Measurements from ENCODE around the gene ZNF429.
"Not testable (repeated sequence)": the region's sequence is repeated elsewhere in the genome, so short reads cannot be mapped to it uniquely, and the experiment has no call there.

The ZNF429 gene

DNA sequence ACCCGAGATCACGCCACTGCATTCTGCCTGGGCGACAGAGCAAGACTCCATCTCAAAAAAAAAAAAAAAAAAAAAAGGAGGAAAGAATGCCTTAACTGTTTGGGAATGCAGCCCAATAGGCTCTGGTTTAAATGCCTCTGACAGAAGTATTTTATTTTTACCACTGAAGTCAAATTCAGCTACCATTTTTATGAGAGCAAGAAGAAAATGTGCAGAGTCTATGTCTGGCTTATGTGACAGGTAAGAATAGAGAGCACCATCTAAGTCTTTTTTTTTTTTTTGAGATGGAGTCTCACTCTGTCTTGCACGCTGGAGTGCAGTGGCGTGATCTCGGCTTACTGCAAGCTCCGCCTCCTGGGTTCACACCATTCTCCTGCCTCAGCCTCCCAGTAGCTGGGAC is 7.2 kb downstream of the ZNF429 start:
- H3K4me3 ChIP-seq (ENCODE audit: low read length in 2 of 2); H3K14ac ChIP-seq (ENCODE audit: low read length); H3K4me2 ChIP-seq (ENCODE audit: insufficient read depth, low read length, poor library complexity, severe bottlenecking); H3K79me1 ChIP-seq (ENCODE audit: low read depth, low read length); H3K23ac ChIP-seq (ENCODE audit: low read depth, low read length, poor library complexity); H2AFZ ChIP-seq (ENCODE audit: low read length); H2BK5ac ChIP-seq (ENCODE audit: low read length); H4K8ac ChIP-seq (ENCODE audit: low read depth, low read length); H2BK120ac ChIP-seq (ENCODE audit: low read depth, low read length); H2AK5ac ChIP-seq (ENCODE audit: low read depth, low read length); H3K9ac ChIP-seq (ENCODE audit: low read depth, low read length, poor library complexity); H4K91ac ChIP-seq (ENCODE audit: low read depth, low read length, poor library complexity); H3K27ac ChIP-seq (replicated peaks; ENCODE audit: low read length); H2BK15ac ChIP-seq (ENCODE audit: low read length); H2BK12ac ChIP-seq (ENCODE audit: low read length); H3K4me1 ChIP-seq (ENCODE audit: control insufficient read depth in 2 of 2, insufficient read depth in 1 of 2, low read depth in 1 of 2, low read length in 2 of 2); H3K27me3 ChIP-seq (ENCODE audit: control insufficient read depth in 3 of 3, insufficient read depth in 3 of 3, low read depth in 1 of 3, low read length in 3 of 3); H3K4ac ChIP-seq (ENCODE audit: low read length); H3K18ac ChIP-seq (ENCODE audit: low read length); DNase-seq (ENCODE audit: low spot score): not testable (repeated sequence)
- peaks cover 12 to 32% of the 10 kb centered on the region in 2 donors for H3K9me3 ChIP-seq (replicated peaks in 1 of 2; ENCODE audit: control insufficient read depth in 2 of 2, insufficient read depth in 1 of 2, low read depth in 1 of 2, low read length in 2 of 2)
- peaks cover 11 to 13% of the 10 kb centered on the region in 2 donors for H3K36me3 ChIP-seq (replicated peaks in 1 of 2; ENCODE audit: control insufficient read depth in 2 of 2, insufficient read depth in 2 of 2, low read length in 2 of 2)
- WGBS, 2 donors (ENCODE audit: extremely low coverage in 2 of 2, insufficient read length in 2 of 2, insufficient replicate concordance in 1 of 2) = no CpG with 5 or more reads among the region's 7 CpGs

DNA sequence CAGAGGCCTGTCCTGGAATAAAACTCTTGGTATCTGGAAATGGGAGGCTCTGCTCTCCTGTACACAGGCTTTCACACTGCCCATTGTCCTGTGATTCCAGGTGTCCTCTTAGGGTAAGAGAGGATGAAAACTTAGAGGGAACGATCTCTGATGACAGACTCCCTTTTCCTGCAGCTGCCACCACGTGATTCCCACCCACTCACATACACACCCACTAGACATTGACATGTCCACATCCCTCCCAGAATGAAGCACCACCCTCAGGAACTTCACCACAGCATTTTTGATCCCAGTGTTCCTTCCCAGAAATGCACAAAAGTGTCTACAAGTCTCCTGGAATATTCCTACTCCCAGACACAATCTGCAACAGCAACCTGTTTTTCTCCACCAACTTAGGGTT is 8.2 kb downstream of the ZNF429 start:
- Histone ChIP-seq H3K36me3 (replicated peaks in 1 of 2; ENCODE audit: control insufficient read depth in 2 of 2, insufficient read depth in 2 of 2, low read length in 2 of 2) (peaks cover 6 to 7% of the 10 kb centered on the region in 2 donors), H3K27ac (replicated peaks; ENCODE audit: low read length) (no peak overlapping the region), H3K27me3 (ENCODE audit: control insufficient read depth in 3 of 3, insufficient read depth in 3 of 3, low read depth in 1 of 3, low read length in 3 of 3) (no peaks in the 10 kb centered on the region), H4K8ac (ENCODE audit: low read depth, low read length) (no peak overlapping the region), H2AFZ (ENCODE audit: low read length) (no peak overlapping the region), H3K9ac (ENCODE audit: low read depth, low read length, poor library complexity) (no peak overlapping the region), H3K79me1 (ENCODE audit: low read depth, low read length) (peaks cover 2% of the 10 kb centered on the region), H2BK12ac (ENCODE audit: low read length) (no peak overlapping the region), H3K23ac (ENCODE audit: low read depth, low read length, poor library complexity) (no peak overlapping the region), H3K4me1 (ENCODE audit: control insufficient read depth in 2 of 2, insufficient read depth in 1 of 2, low read depth in 1 of 2, low read length in 2 of 2) (no peaks in the 10 kb centered on the region), H2BK5ac (ENCODE audit: low read length) (no peak overlapping the region), H3K18ac (ENCODE audit: low read length) (no peak overlapping the region), H3K4ac (ENCODE audit: low read length) (no peak overlapping the region), H4K91ac (ENCODE audit: low read depth, low read length, poor library complexity) (no peak overlapping the region), H2BK15ac (ENCODE audit: low read length) (no peak overlapping the region), H3K4me3 (ENCODE audit: low read length in 2 of 2) (no peak overlapping the region), H2AK5ac (ENCODE audit: low read depth, low read length) (no peak overlapping the region), H2BK120ac (ENCODE audit: low read depth, low read length) (no peak overlapping the region), H3K14ac (ENCODE audit: low read length) (no peak overlapping the region), H3K9me3 (replicated peaks in 1 of 2; ENCODE audit: control insufficient read depth in 2 of 2, insufficient read depth in 1 of 2, low read depth in 1 of 2, low read length in 2 of 2) (peaks cover 8 to 30% of the 10 kb centered on the region in 2 donors), H3K4me2 (ENCODE audit: insufficient read depth, low read length, poor library complexity, severe bottlenecking) (no peak overlapping the region)
- no CpG with 5 or more reads among the region's 2 CpGs for WGBS, 2 donors (ENCODE audit: extremely low coverage in 2 of 2, insufficient read length in 2 of 2, insufficient replicate concordance in 1 of 2)
- no peak for DNase-seq (ENCODE audit: low spot score)

DNA sequence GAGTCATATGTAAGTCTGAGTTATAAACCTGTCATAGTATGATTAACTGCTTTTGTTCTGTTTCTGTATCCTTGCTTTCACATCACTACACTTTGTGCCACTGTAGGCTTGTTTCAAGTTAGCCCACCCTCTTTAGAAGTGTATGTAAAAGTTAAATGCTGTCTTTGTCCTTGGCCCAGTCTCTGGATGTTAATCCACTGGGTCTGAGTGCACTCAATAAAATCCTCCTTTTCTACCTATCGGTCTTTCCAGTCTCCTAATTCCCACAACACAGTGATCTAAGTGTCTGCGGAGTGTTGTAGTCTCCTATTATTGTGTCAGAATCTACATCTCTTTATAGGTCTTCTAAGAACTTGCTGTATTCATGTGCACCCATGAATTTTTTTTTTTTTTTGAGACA is 14.1 kb downstream of the ZNF429 start:
- no peak overlapping the region for H2AK5ac ChIP-seq (ENCODE audit: low read depth, low read length)
- no CpG with 5 or more reads among the region's 2 CpGs for WGBS, 2 donors (ENCODE audit: extremely low coverage in 2 of 2, insufficient read length in 2 of 2, insufficient replicate concordance in 1 of 2)
- no peak overlapping the region for H3K4me3 ChIP-seq (ENCODE audit: low read length in 2 of 2)
- no peak overlapping the region for H3K27ac ChIP-seq (replicated peaks; ENCODE audit: low read length)
- no peak overlapping the region for H2BK15ac ChIP-seq (ENCODE audit: low read length)
- peaks cover 15 to 50% of the 10 kb centered on the region in 2 donors for H3K9me3 ChIP-seq (replicated peaks in 1 of 2; ENCODE audit: control insufficient read depth in 2 of 2, insufficient read depth in 1 of 2, low read depth in 1 of 2, low read length in 2 of 2)
- no peak overlapping the region for H3K4ac ChIP-seq (ENCODE audit: low read length)
- peaks cover 18 to 33% of the 10 kb centered on the region in 2 donors for H3K36me3 ChIP-seq (replicated peaks in 1 of 2; ENCODE audit: control insufficient read depth in 2 of 2, insufficient read depth in 2 of 2, low read length in 2 of 2)
- H4K91ac ChIP-seq (ENCODE audit: low read depth, low read length, poor library complexity) = no peak overlapping the region
- no peak overlapping the region for H2BK12ac ChIP-seq (ENCODE audit: low read length)
- no peak overlapping the region for H2BK5ac ChIP-seq (ENCODE audit: low read length)
- no peak overlapping the region for H3K23ac ChIP-seq (ENCODE audit: low read depth, low read length, poor library complexity)
- no peaks in the 10 kb centered on the region for H3K27me3 ChIP-seq (ENCODE audit: control insufficient read depth in 3 of 3, insufficient read depth in 3 of 3, low read depth in 1 of 3, low read length in 3 of 3)
- no peak for DNase-seq (ENCODE audit: low spot score)
- no peak overlapping the region for H3K18ac ChIP-seq (ENCODE audit: low read length)
- H4K8ac ChIP-seq (ENCODE audit: low read depth, low read length) = no peak overlapping the region
- H2AFZ ChIP-seq (ENCODE audit: low read length) = no peak overlapping the region
- H3K79me1 ChIP-seq (ENCODE audit: low read depth, low read length) = no peaks in the 10 kb centered on the region
- no peaks in the 10 kb centered on the region for H3K4me1 ChIP-seq (ENCODE audit: control insufficient read depth in 2 of 2, insufficient read depth in 1 of 2, low read depth in 1 of 2, low read length in 2 of 2)
- H2BK120ac ChIP-seq (ENCODE audit: low read depth, low read length) = no peak overlapping the region
- no peak overlapping the region for H3K14ac ChIP-seq (ENCODE audit: low read length)
- H3K9ac ChIP-seq (ENCODE audit: low read depth, low read length, poor library complexity) = no peak overlapping the region
- H3K4me2 ChIP-seq (ENCODE audit: insufficient read depth, low read length, poor library complexity, severe bottlenecking) = no peak overlapping the region

DNA sequence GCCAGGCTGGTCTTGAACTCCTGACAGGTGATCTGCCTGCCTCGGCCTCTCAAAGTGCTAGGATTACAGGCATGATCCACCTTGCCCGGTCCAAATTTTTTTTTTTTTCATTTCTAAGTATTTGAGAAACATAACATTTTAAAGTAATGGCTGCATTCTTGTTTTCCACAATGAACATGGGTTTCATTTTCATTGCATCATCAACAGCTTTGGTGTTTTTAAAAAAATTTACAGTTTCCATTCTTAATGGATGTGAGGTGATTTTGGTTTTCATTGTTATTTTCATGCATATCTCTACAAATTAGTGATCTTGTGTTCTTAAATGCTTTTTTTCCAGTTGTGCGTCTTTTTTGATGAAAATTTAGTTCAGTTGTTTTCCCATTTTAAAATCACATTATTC is 27.5 kb downstream of the ZNF429 start:
- H3K23ac ChIP-seq (ENCODE audit: low read depth, low read length, poor library complexity) = no peak overlapping the region
- H4K91ac ChIP-seq (ENCODE audit: low read depth, low read length, poor library complexity) = no peak overlapping the region
- H3K27me3 ChIP-seq (ENCODE audit: control insufficient read depth in 3 of 3, insufficient read depth in 3 of 3, low read depth in 1 of 3, low read length in 3 of 3) = no peaks in the 10 kb centered on the region
- no peak overlapping the region for H2BK12ac ChIP-seq (ENCODE audit: low read length)
- no peaks in the 10 kb centered on the region for H3K79me1 ChIP-seq (ENCODE audit: low read depth, low read length)
- H2BK15ac ChIP-seq (ENCODE audit: low read length) = no peak overlapping the region
- H3K18ac ChIP-seq (ENCODE audit: low read length) = no peak overlapping the region
- peaks cover 8 to 44% of the 10 kb centered on the region in 2 donors for H3K9me3 ChIP-seq (replicated peaks in 1 of 2; ENCODE audit: control insufficient read depth in 2 of 2, insufficient read depth in 1 of 2, low read depth in 1 of 2, low read length in 2 of 2)
- DNase-seq (ENCODE audit: low spot score) = no peak
- H2AK5ac ChIP-seq (ENCODE audit: low read depth, low read length) = no peak overlapping the region
- peaks cover 14 to 39% of the 10 kb centered on the region in 2 donors for H3K36me3 ChIP-seq (replicated peaks in 1 of 2; ENCODE audit: control insufficient read depth in 2 of 2, insufficient read depth in 2 of 2, low read length in 2 of 2)
- no peaks in the 10 kb centered on the region for H3K4me1 ChIP-seq (ENCODE audit: control insufficient read depth in 2 of 2, insufficient read depth in 1 of 2, low read depth in 1 of 2, low read length in 2 of 2)
- no peak overlapping the region for H3K4me2 ChIP-seq (ENCODE audit: insufficient read depth, low read length, poor library complexity, severe bottlenecking)
- no peak overlapping the region for H3K4ac ChIP-seq (ENCODE audit: low read length)
- no peak overlapping the region for H3K27ac ChIP-seq (replicated peaks; ENCODE audit: low read length)
- no peak overlapping the region for H3K4me3 ChIP-seq (ENCODE audit: low read length in 2 of 2)
- H3K14ac ChIP-seq (ENCODE audit: low read length) = no peak overlapping the region
- H2AFZ ChIP-seq (ENCODE audit: low read length) = no peak overlapping the region
- no peak overlapping the region for H3K9ac ChIP-seq (ENCODE audit: low read depth, low read length, poor library complexity)
- H4K8ac ChIP-seq (ENCODE audit: low read depth, low read length) = no peak overlapping the region
- H2BK120ac ChIP-seq (ENCODE audit: low read depth, low read length) = no peak overlapping the region
- no peak overlapping the region for H2BK5ac ChIP-seq (ENCODE audit: low read length)
- WGBS, 2 donors (ENCODE audit: extremely low coverage in 2 of 2, insufficient read length in 2 of 2, insufficient replicate concordance in 1 of 2) = no CpG with 5 or more reads among the region's 3 CpGs

Data from neuronal stem cell (in vitro differentiated cells).